ENCODE measurements around the gene CHRNA3.

Gene CHRNA3

GRCh38 chr15:78641102-78641748 is 20.4 kb upstream of the CHRNA3 start, which contains the start of gene CHRNB4:
TSS of gene CHRNB4 (minus strand) at chr15:78641210. CDS start at chr15:78641133, 77 bp downstream.
- Mint-ChIP-seq H3K4me3 (peak within 1 kb of the TSS; percentile 85), H3K27me3 (ENCODE audit: low read depth, poor library complexity) (peaks cover 44% of the 10 kb centered on the region), H3K9me3 (peaks cover 8% of the 10 kb centered on the region), H3K36me3 (ENCODE audit: low read depth) (peaks cover 5% of the 10 kb centered on the region), H3K4me1 (peaks cover 31% of the 10 kb centered on the region), H3K27ac (peak within 1 kb of the TSS; percentile 75)
- no peak for TF ChIP-seq CTCF (IDR thresholded peaks at IDR 0.05)
- DNase-seq: peak; percentile 92

DNA sequence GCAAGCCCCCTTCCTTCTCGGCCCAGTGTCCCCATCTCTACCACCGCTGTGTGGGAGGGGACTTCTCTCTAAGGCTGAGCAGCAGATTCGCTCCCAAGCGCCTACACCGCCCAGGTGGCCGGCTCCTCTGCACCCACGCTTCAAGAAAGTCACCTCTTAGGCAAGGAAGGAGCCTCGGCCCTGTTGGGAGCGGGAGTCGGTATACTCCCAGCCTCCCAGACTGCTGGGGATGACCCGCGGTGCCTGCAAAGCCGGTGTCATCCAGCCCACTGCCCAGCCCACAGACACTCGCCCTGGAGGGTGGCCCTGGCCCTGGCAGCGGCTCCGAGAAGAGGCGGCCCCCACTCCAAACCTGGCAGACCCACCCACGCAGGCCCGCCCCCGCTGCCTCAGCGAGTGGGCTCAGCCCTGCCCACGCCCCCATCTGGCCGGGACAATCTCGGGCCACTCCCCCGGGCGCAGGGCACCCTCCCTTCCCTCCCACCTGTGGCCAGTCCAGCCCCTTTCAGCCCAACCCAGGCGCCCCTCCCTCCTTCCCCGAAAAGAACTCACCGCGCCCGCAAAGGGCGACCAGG is 19.8 kb upstream of the CHRNA3 start:
- peaks cover 7% of the 10 kb centered on the region for H3K36me3 Mint-ChIP-seq (ENCODE audit: low read depth)
- H3K4me3 Mint-ChIP-seq: peak overlapping the region; percentile 76
- no peak for TF ChIP-seq CTCF (IDR thresholded peaks at IDR 0.05)
- H3K9me3 Mint-ChIP-seq: peaks cover 3% of the 10 kb centered on the region
- H3K27me3 Mint-ChIP-seq (ENCODE audit: low read depth, poor library complexity): peaks cover 43% of the 10 kb centered on the region
- no peak for DNase-seq
- peaks cover 31% of the 10 kb centered on the region for H3K4me1 Mint-ChIP-seq
- no peak overlapping the region for H3K27ac Mint-ChIP-seq

DNA sequence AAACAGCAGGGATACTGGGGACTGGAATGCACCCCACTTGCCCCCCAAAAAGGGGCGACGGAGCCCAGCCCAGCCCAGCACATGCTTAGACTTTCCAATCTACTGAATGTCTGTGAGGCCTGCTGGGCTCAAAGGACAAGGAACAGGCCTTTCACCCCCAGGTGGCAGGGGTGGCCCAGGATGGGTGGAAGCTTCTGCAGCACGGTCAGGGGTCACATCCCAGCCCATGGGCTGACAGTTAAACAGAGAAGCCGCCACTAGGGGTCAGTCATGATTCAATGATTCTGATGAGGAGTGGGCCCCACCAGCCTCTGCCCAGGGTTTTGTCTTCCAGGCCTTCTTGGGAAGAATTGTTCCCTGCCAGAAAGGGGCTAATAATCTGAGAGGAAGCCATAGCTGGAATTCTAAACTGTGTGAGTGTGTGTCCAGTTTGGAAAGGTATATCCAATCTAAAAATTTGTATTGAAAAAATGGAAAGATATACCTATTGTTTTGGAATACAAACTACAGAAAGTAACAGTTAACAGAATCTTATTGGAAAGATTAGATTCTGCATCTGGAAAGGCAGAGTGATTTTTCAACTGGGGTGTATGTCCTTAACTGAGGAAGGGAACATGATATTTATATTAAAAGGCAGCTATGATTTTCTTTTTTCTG is 18.0 kb upstream of the CHRNA3 start:
- Mint-ChIP-seq H3K27ac (no peak overlapping the region), H3K4me1 (peaks cover 31% of the 10 kb centered on the region), H3K9me3 (peaks cover 5% of the 10 kb centered on the region), H3K36me3 (ENCODE audit: low read depth) (peaks cover 21% of the 10 kb centered on the region), H3K4me3 (peak overlapping the region; percentile 71), H3K27me3 (ENCODE audit: low read depth, poor library complexity) (peaks cover 34% of the 10 kb centered on the region)
- peak; percentile 89 for DNase-seq
- peak; percentile 70 for TF ChIP-seq CTCF (IDR thresholded peaks at IDR 0.05)

DNA sequence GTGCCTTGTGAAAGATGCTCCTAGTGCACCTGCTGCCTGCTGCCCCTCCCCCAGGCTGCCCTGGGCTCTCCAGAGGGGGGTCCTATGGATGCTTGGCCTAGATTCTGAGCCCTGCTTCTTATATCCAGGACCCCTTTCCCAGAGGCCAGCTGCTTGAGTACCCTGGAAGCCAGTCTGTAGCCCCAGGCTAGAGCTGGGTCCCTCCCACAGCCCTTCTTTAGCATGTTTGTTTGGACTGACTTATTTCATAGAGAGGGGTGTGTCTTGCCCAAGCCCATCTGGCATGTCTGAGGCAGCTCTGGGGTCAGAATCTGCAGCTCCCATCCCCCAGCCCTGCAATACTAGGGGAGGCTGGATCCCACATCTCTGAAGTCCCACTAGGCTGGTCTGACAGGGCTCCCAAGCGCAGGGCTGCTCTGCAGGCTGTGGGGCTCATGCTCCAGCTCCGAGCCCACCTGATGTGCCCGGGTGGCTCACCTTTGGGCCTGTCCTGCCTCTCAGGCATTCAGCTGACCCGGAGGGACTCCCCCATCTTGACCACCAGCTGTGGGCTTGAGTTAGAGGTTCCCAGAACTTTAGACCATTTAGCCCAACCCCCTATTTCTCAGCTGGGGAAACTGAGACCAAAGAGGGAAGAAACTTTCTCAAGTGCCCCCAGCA is 17.1 kb upstream of the CHRNA3 start:
- peaks cover 32% of the 10 kb centered on the region for H3K27me3 Mint-ChIP-seq (ENCODE audit: low read depth, poor library complexity)
- no peak overlapping the region for H3K4me3 Mint-ChIP-seq
- peaks cover 25% of the 10 kb centered on the region for H3K4me1 Mint-ChIP-seq
- peaks cover 14% of the 10 kb centered on the region for H3K9me3 Mint-ChIP-seq
- no peak for DNase-seq
- no peak overlapping the region for H3K27ac Mint-ChIP-seq
- TF ChIP-seq CTCF (IDR thresholded peaks at IDR 0.05): no peak
- H3K36me3 Mint-ChIP-seq (ENCODE audit: low read depth): peaks cover 30% of the 10 kb centered on the region

DNA sequence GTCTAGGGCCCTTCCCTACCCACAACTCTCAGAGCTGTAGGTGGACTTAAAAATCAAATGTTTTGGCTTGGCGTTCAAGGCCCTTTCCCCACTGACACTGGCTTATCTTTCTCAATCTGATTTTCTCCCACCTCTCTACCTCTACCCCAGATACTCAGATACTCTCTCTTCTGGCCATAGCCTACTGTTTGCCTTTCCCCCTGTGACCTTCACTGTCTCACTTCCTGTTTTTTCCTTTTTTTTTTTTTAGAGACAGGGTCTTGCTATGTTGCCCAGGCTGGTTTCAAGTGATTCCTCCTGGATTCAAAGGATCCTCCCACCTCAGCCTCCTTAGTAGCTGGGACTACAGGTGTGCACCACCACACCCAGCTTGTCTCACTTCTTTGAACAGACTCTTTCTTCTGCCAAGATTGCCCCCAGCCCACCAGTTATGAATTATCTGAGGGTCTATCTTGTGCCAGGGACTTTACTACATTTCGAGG is 15.6 kb upstream of the CHRNA3 start:
- peaks cover 13% of the 10 kb centered on the region for H3K4me1 Mint-ChIP-seq
- H3K27ac Mint-ChIP-seq: no peak overlapping the region
- peaks cover 19% of the 10 kb centered on the region for H3K9me3 Mint-ChIP-seq
- no peak for TF ChIP-seq CTCF (IDR thresholded peaks at IDR 0.05)
- no peak overlapping the region for H3K4me3 Mint-ChIP-seq
- peaks cover 28% of the 10 kb centered on the region for H3K27me3 Mint-ChIP-seq (ENCODE audit: low read depth, poor library complexity)
- peaks cover 45% of the 10 kb centered on the region for H3K36me3 Mint-ChIP-seq (ENCODE audit: low read depth)
- DNase-seq: no peak
